HCT116 (cell line): ENCODE results near the gene KRT33A. TPM values are rescaled to one million over a fixed set of nuclear protein-coding genes. Genes with fewer than 3 reads are reported as not detected.

Experiments used
- ATAC-seq: fragments of 200-7000 bp; cut with Tn5 transposase; 2 replicates; pipeline ENCODE4 v1.9.1; 2020; ENCODE audit warnings: mild to moderate bottlenecking, moderate library complexity
- BruUV-seq: library from RNA; stranded (reverse); fragments of 400-500 nt; replicated peaks from 2 replicates; lab custom pipeline; 2021; lab: Mats Ljungman, UMichigan
- CTCF ChIA-PET: fragments of 300-600 bp; sonication (Branson Sonifier 250); formaldehyde crosslinking; loops from one replicate; lab custom pipeline; 2021; ENCODE audit warnings: antibody characterized with exemption; lab: Charles Lee
- POLR2A ChIA-PET: fragments of 300-600, 350-600 bp; sonication (Branson Sonifier 250); formaldehyde crosslinking; loops from one replicate; lab custom pipeline; 2021; ENCODE audit warnings: antibody characterized with exemption; lab: Charles Lee
- RAD21 ChIA-PET, 2 experiments: fragments of 300-600 bp; sonication (Branson Sonifier 250); formaldehyde crosslinking; loops; one replicate each; lab custom pipeline; 2023; ENCODE audit warnings: low total read pairs in 2 of 2; ENCODE audit not compliant: uncharacterized antibody in 2 of 2, unreplicated experiment in 2 of 2, low non-redundant PET in 1 of 2; lab: Charles Lee
- DNase-seq: peaks from one replicate; pipeline ENCODE4 v3.0.0-alpha.2; 2010; ENCODE audit warnings: low read depth, low spot score
- H2AFZ ChIP-seq: fragments of 200-600 bp; shearing (Covaris generic), sonication (generic); 2 replicates; pipeline ENCODE4 v1.6.1; 2017; ENCODE audit warnings: low read depth, mixed run types, mixed read lengths, antibody characterized with exemption, low read length; ENCODE audit not compliant: poor library complexity, severe bottlenecking
- H3K27ac ChIP-seq: 2 replicates; pipeline ENCODE4 v1.5.1; 2012; ENCODE audit warnings: low read depth, low read length
- H3K27me3 ChIP-seq: fragments of 200-600 bp; sonication (generic); 2 replicates; pipeline ENCODE4 v1.6.1; 2016; ENCODE audit warnings: mixed run types, low read length, mixed read lengths; ENCODE audit not compliant: insufficient read depth
- H3K36me3 ChIP-seq, 2 experiments: fragments of 200-500 bp in 1 of 2; fragments of 200-600 bp in 1 of 2; sonication (Bioruptor generic) in 1 of 2; sonication (generic) in 1 of 2; 2 replicates each; pipeline versions ENCODE4 v1.5.1 to v1.6.1; 2014 to 2016; ENCODE audit warnings: low read length in 2 of 2, inconsistent platforms in 1 of 2, mixed read lengths in 1 of 2, mixed run types in 1 of 2; ENCODE audit not compliant: insufficient read depth in 2 of 2, control insufficient read depth in 1 of 2
- H3K4me1 ChIP-seq, 2 experiments: fragments of 200-600 bp in 1 of 2; sonication (generic) in 1 of 2; 2 replicates each; pipeline versions ENCODE4 v1.5.1 to v1.6.1; 2012 to 2017; ENCODE audit warnings: low read length in 2 of 2, inconsistent platforms in 1 of 2, mild to moderate bottlenecking in 1 of 2, mixed read lengths in 1 of 2, mixed run types in 1 of 2, moderate library complexity in 1 of 2; ENCODE audit not compliant: insufficient read depth in 2 of 2, control insufficient read depth in 1 of 2
- H3K4me2 ChIP-seq: fragments of 200-600 bp; sonication (generic); 2 replicates; pipeline ENCODE4 v1.6.1; 2017; ENCODE audit warnings: mixed run types, low read length, mixed read lengths
- H3K4me3 ChIP-seq, 2 experiments: fragments of 200-600 bp in 1 of 2; sonication (generic) in 1 of 2; replicated peaks in 1 of 2; 2 replicates each; pipeline ENCODE4 v1.5.1; 2011 to 2016; ENCODE audit warnings: low read length in 2 of 2, control low read depth in 1 of 2, low read depth in 1 of 2, mild to moderate bottlenecking in 1 of 2, mixed read lengths in 1 of 2, mixed run types in 1 of 2
- H3K79me2 ChIP-seq: fragments of 200-600 bp; sonication (generic); 2 replicates; pipeline ENCODE4 v1.6.1; 2017; ENCODE audit warnings: mild to moderate bottlenecking, mixed run types, low read length, moderate library complexity, mixed read lengths; ENCODE audit not compliant: insufficient read depth
- H3K9ac ChIP-seq: fragments of 200-600 bp; sonication (generic); 2 replicates; pipeline ENCODE4 v1.6.1; 2016; ENCODE audit warnings: low read length, mixed read lengths
- H3K9me2 ChIP-seq: fragments of 200-600 bp; sonication (generic), shearing (Covaris generic); 2 replicates; pipeline ENCODE4 v1.6.1; 2017; ENCODE audit warnings: mixed run types, mild to moderate bottlenecking, moderate library complexity; ENCODE audit not compliant: insufficient read depth
- H3K9me3 ChIP-seq, 2 experiments: fragments of 200-500 bp in 1 of 2; fragments of 200-600 bp in 1 of 2; sonication (Bioruptor generic) in 1 of 2; sonication (generic) in 1 of 2; 2 replicates each; pipeline ENCODE4 v1.6.1; 2014 to 2017; ENCODE audit warnings: low read length in 2 of 2, mixed read lengths in 2 of 2, inconsistent platforms in 1 of 2, low read depth in 1 of 2, mild to moderate bottlenecking in 1 of 2, mixed run types in 1 of 2, moderate library complexity in 1 of 2; ENCODE audit not compliant: control insufficient read depth in 1 of 2, insufficient read depth in 1 of 2
- H4K20me1 ChIP-seq: fragments of 200-600 bp; sonication (generic), shearing (Covaris generic); 2 replicates; pipeline ENCODE4 v1.6.1; 2017; ENCODE audit warnings: mixed run types, mild to moderate bottlenecking, moderate library complexity; ENCODE audit not compliant: insufficient read depth
- ELF1 ChIP-seq: IDR thresholded peaks from 2 replicates; pipeline ENCODE4 v1.6.1; 2012; ENCODE audit warnings: low read depth, borderline replicate concordance
- FOSL1 ChIP-seq: IDR thresholded peaks from 2 replicates; pipeline ENCODE4 v1.6.1; 2012; ENCODE audit warnings: low read depth
- JUND ChIP-seq: IDR thresholded peaks from 2 replicates; pipeline ENCODE4 v1.6.1; 2012
- POLR2AphosphoS5 ChIP-seq: IDR thresholded peaks from 2 replicates; pipeline ENCODE4 v1.6.1; 2011; ENCODE audit warnings: mild to moderate bottlenecking, low read depth, low read length, moderate library complexity
- RAD21 ChIP-seq: IDR thresholded peaks from 2 replicates; pipeline ENCODE4 v1.6.1; 2012; ENCODE audit warnings: low read depth, mild to moderate bottlenecking
- SIN3A ChIP-seq: IDR thresholded peaks from 2 replicates; pipeline ENCODE4 v1.6.1; 2012; ENCODE audit warnings: low read depth
- TCF7L2 ChIP-seq: IDR thresholded peaks from 2 replicates; pipeline ENCODE4 v1.7.0; 2011; ENCODE audit warnings: borderline replicate concordance, inconsistent platforms; ENCODE audit not compliant: insufficient read depth, insufficient read length; ENCODE audit errors: extremely low read depth
- YY1 ChIP-seq: IDR thresholded peaks from 2 replicates; pipeline ENCODE4 v1.6.1; 2011; ENCODE audit warnings: low read length, low read depth, moderate library complexity, mild to moderate bottlenecking; ENCODE audit not compliant: insufficient replicate concordance; ENCODE audit errors: extremely low read depth
- intact Hi-C: fragments of 100-400 bp; cut with micrococcal nuclease; formaldehyde crosslinking; loops from 2 replicates; pipeline ENCODE4 v1.10.0; 2022
- total RNA-seq: library from RNA; stranded (reverse); gene quantifications from one replicate; pipeline ENCODE4 v1.2.1, GENCODE V29; 2021; ENCODE audit not compliant: unreplicated experiment
- TF ChIP-seq, protein P1 (sequence below): IDR thresholded peaks from 2 replicates; pipeline ENCODE4 v1.6.1; 2012; ENCODE audit warnings: low read depth
- TF ChIP-seq, protein P2 (sequence below): IDR thresholded peaks from 2 replicates; pipeline ENCODE4 v1.6.1; 2011; ENCODE audit warnings: mild to moderate bottlenecking, low read length, moderate library complexity; ENCODE audit not compliant: insufficient replicate concordance; ENCODE audit errors: extremely low read depth

Gene KRT33A
- total RNA-seq, 1 experiment from 2014 or later = not detected

DNA sequence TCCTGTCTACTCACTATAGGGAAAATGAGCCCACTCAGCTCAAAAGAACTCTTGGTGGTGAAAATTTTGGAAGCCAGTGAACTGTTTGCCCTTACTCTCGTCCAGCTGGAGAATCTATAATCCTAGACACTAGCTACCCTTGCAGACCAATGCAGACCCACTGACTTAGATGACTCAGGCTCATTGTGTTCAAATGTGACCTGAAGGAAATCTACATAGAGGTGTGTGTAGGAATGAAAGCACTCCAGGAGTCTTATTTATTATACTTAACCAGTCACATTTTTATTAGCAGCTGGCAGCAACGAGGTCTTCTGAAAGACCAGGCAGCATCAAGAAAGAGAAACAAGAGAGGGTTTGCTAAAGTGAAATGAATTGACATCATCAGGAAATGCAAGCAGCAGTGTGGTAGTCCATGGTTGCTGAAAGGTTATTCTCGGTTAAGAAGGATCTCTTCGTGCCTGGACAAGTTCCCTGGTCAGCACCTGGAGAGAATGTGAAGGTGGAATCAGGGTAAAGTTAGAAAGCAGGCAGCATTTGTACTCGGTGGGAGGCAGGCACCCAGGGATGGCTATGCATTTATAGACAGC is 49.3 kb downstream of the KRT33A start:
- no peak overlapping the region for H2AFZ ChIP-seq
- BruUV-seq = no TSS peak
- H3K9ac ChIP-seq = no peak overlapping the region
- H3K79me2 ChIP-seq = no peaks in the 10 kb centered on the region
- CTCF ChIA-PET = no interaction called here
- DNase-seq (no peak), ATAC-seq (no peak)
- H3K4me2 ChIP-seq = no peak overlapping the region
- H3K27ac ChIP-seq = no peak overlapping the region
- no peaks in the 10 kb centered on the region for H3K36me3 ChIP-seq
- H3K27me3 ChIP-seq = no peaks in the 10 kb centered on the region
- POLR2A ChIA-PET = no interaction called here
- no peaks in the 10 kb centered on the region for H4K20me1 ChIP-seq
- H3K4me3 ChIP-seq = no peak overlapping the region
- no peak for TF ChIP-seq ELF1
- no peak for TF ChIP-seq RAD21
- no peak for TF ChIP-seq FOSL1
- TF ChIP-seq TCF7L2 = no peak
- no peak for TF ChIP-seq SIN3A
- TF ChIP-seq JUND = no peak
- no peak for TF ChIP-seq POLR2AphosphoS5
- TF ChIP-seq, protein P1, sequence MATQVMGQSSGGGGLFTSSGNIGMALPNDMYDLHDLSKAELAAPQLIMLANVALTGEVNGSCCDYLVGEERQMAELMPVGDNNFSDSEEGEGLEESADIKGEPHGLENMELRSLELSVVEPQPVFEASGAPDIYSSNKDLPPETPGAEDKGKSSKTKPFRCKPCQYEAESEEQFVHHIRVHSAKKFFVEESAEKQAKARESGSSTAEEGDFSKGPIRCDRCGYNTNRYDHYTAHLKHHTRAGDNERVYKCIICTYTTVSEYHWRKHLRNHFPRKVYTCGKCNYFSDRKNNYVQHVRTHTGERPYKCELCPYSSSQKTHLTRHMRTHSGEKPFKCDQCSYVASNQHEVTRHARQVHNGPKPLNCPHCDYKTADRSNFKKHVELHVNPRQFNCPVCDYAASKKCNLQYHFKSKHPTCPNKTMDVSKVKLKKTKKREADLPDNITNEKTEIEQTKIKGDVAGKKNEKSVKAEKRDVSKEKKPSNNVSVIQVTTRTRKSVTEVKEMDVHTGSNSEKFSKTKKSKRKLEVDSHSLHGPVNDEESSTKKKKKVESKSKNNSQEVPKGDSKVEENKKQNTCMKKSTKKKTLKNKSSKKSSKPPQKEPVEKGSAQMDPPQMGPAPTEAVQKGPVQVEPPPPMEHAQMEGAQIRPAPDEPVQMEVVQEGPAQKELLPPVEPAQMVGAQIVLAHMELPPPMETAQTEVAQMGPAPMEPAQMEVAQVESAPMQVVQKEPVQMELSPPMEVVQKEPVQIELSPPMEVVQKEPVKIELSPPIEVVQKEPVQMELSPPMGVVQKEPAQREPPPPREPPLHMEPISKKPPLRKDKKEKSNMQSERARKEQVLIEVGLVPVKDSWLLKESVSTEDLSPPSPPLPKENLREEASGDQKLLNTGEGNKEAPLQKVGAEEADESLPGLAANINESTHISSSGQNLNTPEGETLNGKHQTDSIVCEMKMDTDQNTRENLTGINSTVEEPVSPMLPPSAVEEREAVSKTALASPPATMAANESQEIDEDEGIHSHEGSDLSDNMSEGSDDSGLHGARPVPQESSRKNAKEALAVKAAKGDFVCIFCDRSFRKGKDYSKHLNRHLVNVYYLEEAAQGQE = no peak
- TF ChIP-seq YY1 = no peak
- TF ChIP-seq, protein P2, sequence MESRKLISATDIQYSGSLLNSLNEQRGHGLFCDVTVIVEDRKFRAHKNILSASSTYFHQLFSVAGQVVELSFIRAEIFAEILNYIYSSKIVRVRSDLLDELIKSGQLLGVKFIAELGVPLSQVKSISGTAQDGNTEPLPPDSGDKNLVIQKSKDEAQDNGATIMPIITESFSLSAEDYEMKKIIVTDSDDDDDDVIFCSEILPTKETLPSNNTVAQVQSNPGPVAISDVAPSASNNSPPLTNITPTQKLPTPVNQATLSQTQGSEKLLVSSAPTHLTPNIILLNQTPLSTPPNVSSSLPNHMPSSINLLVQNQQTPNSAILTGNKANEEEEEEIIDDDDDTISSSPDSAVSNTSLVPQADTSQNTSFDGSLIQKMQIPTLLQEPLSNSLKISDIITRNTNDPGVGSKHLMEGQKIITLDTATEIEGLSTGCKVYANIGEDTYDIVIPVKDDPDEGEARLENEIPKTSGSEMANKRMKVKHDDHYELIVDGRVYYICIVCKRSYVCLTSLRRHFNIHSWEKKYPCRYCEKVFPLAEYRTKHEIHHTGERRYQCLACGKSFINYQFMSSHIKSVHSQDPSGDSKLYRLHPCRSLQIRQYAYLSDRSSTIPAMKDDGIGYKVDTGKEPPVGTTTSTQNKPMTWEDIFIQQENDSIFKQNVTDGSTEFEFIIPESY = no peak
- no peaks in the 10 kb centered on the region for H3K9me2 ChIP-seq
- peaks cover 0 to 14% of the 10 kb centered on the region in 2 experiments; a peak in 1 of 4 replicates for H3K9me3 ChIP-seq
- intact Hi-C loops = no loop called here
- H3K4me1 ChIP-seq = no peaks in the 10 kb centered on the region
- RAD21 ChIA-PET = no interaction called here
